K562 (cell line): ENCODE measurements around the gene CACTIN. TPM values are rescaled to one million over a fixed set of nuclear protein-coding genes. Genes with fewer than 3 reads are reported as not detected.

Source experiments
- CBX8 ChIP-seq: fragments of 200-600 bp; sonication (generic); IDR thresholded peaks from 2 replicates; pipeline ENCODE4 v1.6.1; 2012; ENCODE audit warnings: borderline replicate concordance, mixed run types, low read depth, mild to moderate bottlenecking, moderate library complexity, mixed read lengths, low read length, control low read depth, inconsistent platforms; ENCODE audit not compliant: poor library complexity, severe bottlenecking; ENCODE audit errors: extremely low read depth
- CTBP1 ChIP-seq: fragments of 450-650 bp; IDR thresholded peaks from 2 replicates; pipeline ENCODE4 v1.6.1; 2016; ENCODE audit warnings: borderline replicate concordance
- DEAF1 ChIP-seq: fragments of 450-650 bp; formaldehyde crosslinking; IDR thresholded peaks from 2 replicates; pipeline ENCODE4 v1.4.0; 2020; ENCODE audit warnings: mild to moderate bottlenecking, moderate library complexity
- HDAC3 ChIP-seq: fragments of 450-650 bp; IDR thresholded peaks from 2 replicates; pipeline ENCODE4 v1.6.1; 2018; ENCODE audit warnings: borderline replicate concordance, mild to moderate bottlenecking, moderate library complexity; ENCODE audit not compliant: partially characterized antibody
- NBN ChIP-seq: fragments of 450-650 bp; IDR thresholded peaks from 2 replicates; pipeline ENCODE4 v1.6.1; 2016; ENCODE audit warnings: low read depth, mild to moderate bottlenecking
- POLR2G ChIP-seq: fragments of 200-400 bp; formaldehyde crosslinking; IDR thresholded peaks from 2 replicates; pipeline ENCODE4 v1.6.1; 2017; ENCODE audit warnings: low read depth, mild to moderate bottlenecking, antibody characterized with exemption, low read length, moderate library complexity
- RFX7 ChIP-seq: fragments of 250-450 bp; sonication (Bioruptor Pico); IDR thresholded peaks from 2 replicates; pipeline ENCODE4 v1.5.1; 2021; ENCODE audit warnings: mild to moderate bottlenecking
- SMAD1 ChIP-seq: fragments of 150-350 bp; IDR thresholded peaks from 2 replicates; pipeline ENCODE4 v1.6.1; 2014; ENCODE audit warnings: low read length, low read depth; ENCODE audit not compliant: partially characterized antibody
- ZBTB34 ChIP-seq: fragments of 250-450 bp; sonication (Bioruptor Pico); IDR thresholded peaks from 2 replicates; pipeline ENCODE4 v1.8.0; 2021; ENCODE audit warnings: mild to moderate bottlenecking, moderate library complexity
- ZC3H4 ChIP-seq: sonication (generic); formaldehyde crosslinking; IDR thresholded peaks from 2 replicates; pipeline ENCODE4 v1.9.0; 2021; ENCODE audit warnings: missing genetic modification reagents, borderline replicate concordance
- ZNF184 ChIP-seq: sonication (generic); formaldehyde crosslinking; IDR thresholded peaks from 2 replicates; pipeline ENCODE4 v1.5.0; 2020; ENCODE audit warnings: missing genetic modification reagents
- polyA plus RNA-seq, 8 experiments: library from polyadenylated mRNA; depleted of rRNA in 4 of 8; stranded (reverse) in 5 of 8; unstranded in 3 of 8; fragments of >200 nt; fragmentation: Nextera tagmentation in 2 of 8; fragmentation: Illumina TruSeq in 1 of 8; extraction: Ambion mirVana in 2 of 8; extraction: Trizol in 1 of 8; gene quantifications; 2 replicates each; pipeline versions ENCODE4 v1.2.1 to v1.2.3, GENCODE V29; 2011 to 2014; ENCODE audit warnings: inconsistent platforms in 1 of 8, missing spikeins in 1 of 8
- total RNA-seq, 7 experiments: library from RNA; depleted of rRNA in 6 of 7; stranded (reverse); fragments of >200 nt in 6 of 7; fragmentation: Illumina TruSeq in 2 of 7; extraction: Trizol in 2 of 7; gene quantifications; 2 replicates each; pipeline versions ENCODE4 v1.2.1 to v1.2.3, GENCODE V29; 2011 to 2021; ENCODE audit warnings: low replicate concordance in 1 of 7
- TF ChIP-seq, protein P1 (sequence below), 2 experiments: IDR thresholded peaks; 2 replicates each; pipeline ENCODE4 v1.6.1; 2012; ENCODE audit warnings: improper control_type of control experiment in 2 of 2, low read depth in 2 of 2, low read length in 2 of 2, borderline replicate concordance in 1 of 2
- TF ChIP-seq, protein P2 (sequence below): sonication (generic); formaldehyde crosslinking; IDR thresholded peaks from 2 replicates; pipeline ENCODE4 v1.8.1; 2023; ENCODE audit warnings: missing genetic modification reagents, mild to moderate bottlenecking, borderline replicate concordance
- TF ChIP-seq, protein P3 (sequence below): sonication (generic); formaldehyde crosslinking; IDR thresholded peaks from 2 replicates; pipeline ENCODE4 v1.8.0; 2022; ENCODE audit warnings: mild to moderate bottlenecking, missing genetic modification reagents

The CACTIN gene
- total and polyA plus RNA-seq, 9 of the 15 experiments (the other 6 are each of a cell fraction or from before 2014, with no cell fraction given): 0.15 to 49.2 (median 15.0) TPM

- TF ChIP-seq, protein P1, sequence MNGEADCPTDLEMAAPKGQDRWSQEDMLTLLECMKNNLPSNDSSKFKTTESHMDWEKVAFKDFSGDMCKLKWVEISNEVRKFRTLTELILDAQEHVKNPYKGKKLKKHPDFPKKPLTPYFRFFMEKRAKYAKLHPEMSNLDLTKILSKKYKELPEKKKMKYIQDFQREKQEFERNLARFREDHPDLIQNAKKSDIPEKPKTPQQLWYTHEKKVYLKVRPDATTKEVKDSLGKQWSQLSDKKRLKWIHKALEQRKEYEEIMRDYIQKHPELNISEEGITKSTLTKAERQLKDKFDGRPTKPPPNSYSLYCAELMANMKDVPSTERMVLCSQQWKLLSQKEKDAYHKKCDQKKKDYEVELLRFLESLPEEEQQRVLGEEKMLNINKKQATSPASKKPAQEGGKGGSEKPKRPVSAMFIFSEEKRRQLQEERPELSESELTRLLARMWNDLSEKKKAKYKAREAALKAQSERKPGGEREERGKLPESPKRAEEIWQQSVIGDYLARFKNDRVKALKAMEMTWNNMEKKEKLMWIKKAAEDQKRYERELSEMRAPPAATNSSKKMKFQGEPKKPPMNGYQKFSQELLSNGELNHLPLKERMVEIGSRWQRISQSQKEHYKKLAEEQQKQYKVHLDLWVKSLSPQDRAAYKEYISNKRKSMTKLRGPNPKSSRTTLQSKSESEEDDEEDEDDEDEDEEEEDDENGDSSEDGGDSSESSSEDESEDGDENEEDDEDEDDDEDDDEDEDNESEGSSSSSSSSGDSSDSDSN (IDR thresholded peaks at IDR 0.05; ENCODE audit: borderline replicate concordance in 1 of 2, low read depth in 2 of 2, low read length in 2 of 2): no peak
- peak; percentile 36; the same call in 1 of the 2 replicates for TF ChIP-seq NBN
- TF ChIP-seq POLR2G: peak; percentile 58
- TF ChIP-seq CBX8: no peak
- no peak for TF ChIP-seq ZNF184 (CRISPR knock-in tag)
- TF ChIP-seq HDAC3: no peak
- TF ChIP-seq, protein P2, sequence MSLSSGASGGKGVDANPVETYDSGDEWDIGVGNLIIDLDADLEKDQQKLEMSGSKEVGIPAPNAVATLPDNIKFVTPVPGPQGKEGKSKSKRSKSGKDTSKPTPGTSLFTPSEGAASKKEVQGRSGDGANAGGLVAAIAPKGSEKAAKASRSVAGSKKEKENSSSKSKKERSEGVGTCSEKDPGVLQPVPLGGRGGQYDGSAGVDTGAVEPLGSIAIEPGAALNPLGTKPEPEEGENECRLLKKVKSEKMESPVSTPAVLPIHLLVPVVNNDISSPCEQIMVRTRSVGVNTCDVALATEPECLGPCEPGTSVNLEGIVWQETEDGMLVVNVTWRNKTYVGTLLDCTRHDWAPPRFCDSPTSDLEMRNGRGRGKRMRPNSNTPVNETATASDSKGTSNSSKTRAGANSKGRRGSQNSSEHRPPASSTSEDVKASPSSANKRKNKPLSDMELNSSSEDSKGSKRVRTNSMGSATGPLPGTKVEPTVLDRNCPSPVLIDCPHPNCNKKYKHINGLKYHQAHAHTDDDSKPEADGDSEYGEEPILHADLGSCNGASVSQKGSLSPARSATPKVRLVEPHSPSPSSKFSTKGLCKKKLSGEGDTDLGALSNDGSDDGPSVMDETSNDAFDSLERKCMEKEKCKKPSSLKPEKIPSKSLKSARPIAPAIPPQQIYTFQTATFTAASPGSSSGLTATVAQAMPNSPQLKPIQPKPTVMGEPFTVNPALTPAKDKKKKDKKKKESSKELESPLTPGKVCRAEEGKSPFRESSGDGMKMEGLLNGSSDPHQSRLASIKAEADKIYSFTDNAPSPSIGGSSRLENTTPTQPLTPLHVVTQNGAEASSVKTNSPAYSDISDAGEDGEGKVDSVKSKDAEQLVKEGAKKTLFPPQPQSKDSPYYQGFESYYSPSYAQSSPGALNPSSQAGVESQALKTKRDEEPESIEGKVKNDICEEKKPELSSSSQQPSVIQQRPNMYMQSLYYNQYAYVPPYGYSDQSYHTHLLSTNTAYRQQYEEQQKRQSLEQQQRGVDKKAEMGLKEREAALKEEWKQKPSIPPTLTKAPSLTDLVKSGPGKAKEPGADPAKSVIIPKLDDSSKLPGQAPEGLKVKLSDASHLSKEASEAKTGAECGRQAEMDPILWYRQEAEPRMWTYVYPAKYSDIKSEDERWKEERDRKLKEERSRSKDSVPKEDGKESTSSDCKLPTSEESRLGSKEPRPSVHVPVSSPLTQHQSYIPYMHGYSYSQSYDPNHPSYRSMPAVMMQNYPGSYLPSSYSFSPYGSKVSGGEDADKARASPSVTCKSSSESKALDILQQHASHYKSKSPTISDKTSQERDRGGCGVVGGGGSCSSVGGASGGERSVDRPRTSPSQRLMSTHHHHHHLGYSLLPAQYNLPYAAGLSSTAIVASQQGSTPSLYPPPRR (CRISPR knock-in tag): no peak
- no peak for TF ChIP-seq RFX7 (CRISPR knock-in tag)
- no peak for TF ChIP-seq SMAD1
- no peak for TF ChIP-seq ZC3H4 (CRISPR knock-in tag)
- peak; percentile 75 for TF ChIP-seq DEAF1 (CRISPR knock-in tag)
- no peak for TF ChIP-seq ZBTB34 (CRISPR knock-in tag)
- TF ChIP-seq CTBP1: no peak; the same call in 1 of the 2 replicates
- TF ChIP-seq, protein P3, sequence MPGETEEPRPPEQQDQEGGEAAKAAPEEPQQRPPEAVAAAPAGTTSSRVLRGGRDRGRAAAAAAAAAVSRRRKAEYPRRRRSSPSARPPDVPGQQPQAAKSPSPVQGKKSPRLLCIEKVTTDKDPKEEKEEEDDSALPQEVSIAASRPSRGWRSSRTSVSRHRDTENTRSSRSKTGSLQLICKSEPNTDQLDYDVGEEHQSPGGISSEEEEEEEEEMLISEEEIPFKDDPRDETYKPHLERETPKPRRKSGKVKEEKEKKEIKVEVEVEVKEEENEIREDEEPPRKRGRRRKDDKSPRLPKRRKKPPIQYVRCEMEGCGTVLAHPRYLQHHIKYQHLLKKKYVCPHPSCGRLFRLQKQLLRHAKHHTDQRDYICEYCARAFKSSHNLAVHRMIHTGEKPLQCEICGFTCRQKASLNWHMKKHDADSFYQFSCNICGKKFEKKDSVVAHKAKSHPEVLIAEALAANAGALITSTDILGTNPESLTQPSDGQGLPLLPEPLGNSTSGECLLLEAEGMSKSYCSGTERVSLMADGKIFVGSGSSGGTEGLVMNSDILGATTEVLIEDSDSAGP (CRISPR knock-in tag): no peak
These were observed 8.3 kb downstream of the CACTIN start (continued) for GRCh38 chr19:3618144-3618810.
